ENCODE results near the gene CD40. TPM values are rescaled to one million over a fixed set of nuclear protein-coding genes. Genes with fewer than 3 reads are reported as not detected.
"Not testable (repeated sequence)": the region's sequence is repeated elsewhere in the genome, so short reads cannot be mapped to it uniquely, and the experiment has no call there.

Gene CD40
- total RNA-seq, 1 donor from 2014 or later = 3.8 TPM

GRCh38 chr20:46091622-46092535 lies 26.2 kb upstream of the CD40 start:
- intact Hi-C loops (cut with DNase I) = not testable (repeated sequence)

GRCh38 chr20:46093531-46093930 lies 24.6 kb upstream of the CD40 start:
- no peak for DNase-seq (ENCODE audit: low spot score)
- intact Hi-C loops (cut with DNase I) = no loop called here

More at GRCh38 chr20:46091622-46092535, 26.2 kb upstream of the CD40 start:
- DNase-seq (ENCODE audit: low spot score) = not testable (repeated sequence)

GRCh38 chr20:46099491-46100287 lies 18.4 kb upstream of the CD40 start:
- DNase-seq (ENCODE audit: low spot score) = no peak
- intact Hi-C loops (cut with DNase I) = no loop called here

- intact Hi-C loops (cut with DNase I); DNase-seq (ENCODE audit: low spot score): not testable (repeated sequence)
These were observed 17.7 kb upstream of the CD40 start for GRCh38 chr20:46100444-46100843.

- DNase-seq (ENCODE audit: low spot score) = no peak
- intact Hi-C loops (cut with DNase I) = no loop called here
These were observed 17.1 kb upstream of the CD40 start for GRCh38 chr20:46100988-46101387.

- intact Hi-C loops (cut with DNase I) = no loop called here
- DNase-seq (ENCODE audit: low spot score) = no peak
These were observed 16.2 kb upstream of the CD40 start for GRCh38 chr20:46101957-46102356.

- intact Hi-C loops (cut with DNase I) = no loop called here
- DNase-seq (ENCODE audit: low spot score) = no peak
These were observed 15.2 kb upstream of the CD40 start for GRCh38 chr20:46102940-46103339.

GRCh38 chr20:46104262-46104661 lies 13.9 kb upstream of the CD40 start:
- intact Hi-C loops (cut with DNase I) = no loop called here
- no peak for DNase-seq (ENCODE audit: low spot score)

GRCh38 chr20:46107061-46107460 lies 11.1 kb upstream of the CD40 start:
- intact Hi-C loops (cut with DNase I) = no loop called here

GRCh38 chr20:46108435-46108841 lies 9.7 kb upstream of the CD40 start:
- intact Hi-C loops (cut with DNase I) = no loop called here
- no peak for DNase-seq (ENCODE audit: low spot score)

More at GRCh38 chr20:46107061-46107460, 11.1 kb upstream of the CD40 start:
- no peak for DNase-seq (ENCODE audit: low spot score)

- DNase-seq (ENCODE audit: low spot score) = no peak
- intact Hi-C loops (cut with DNase I) = no loop called here
These were observed 9.1 kb upstream of the CD40 start for GRCh38 chr20:46108976-46109375.

- intact Hi-C loops (cut with DNase I) = no loop called here
- DNase-seq (ENCODE audit: low spot score) = no peak
These were observed 6.9 kb upstream of the CD40 start for GRCh38 chr20:46111028-46111835.

- intact Hi-C loops (cut with DNase I) = no loop called here
- no peak for DNase-seq (ENCODE audit: low spot score)
These were observed 6.3 kb upstream of the CD40 start for GRCh38 chr20:46111836-46112212.

- no peak for DNase-seq (ENCODE audit: low spot score)
- intact Hi-C loops (cut with DNase I) = no loop called here
These were observed 5.5 kb upstream of the CD40 start for GRCh38 chr20:46112430-46113112.

- intact Hi-C loops (cut with DNase I) = no loop called here
- no peak for DNase-seq (ENCODE audit: low spot score)
These were observed 5.0 kb upstream of the CD40 start for GRCh38 chr20:46113113-46113470.

GRCh38 chr20:46114449-46114848 lies 3.7 kb upstream of the CD40 start:
- no peak for DNase-seq (ENCODE audit: low spot score)
- intact Hi-C loops (cut with DNase I) = no loop called here

- DNase-seq (ENCODE audit: low spot score) = no peak
- intact Hi-C loops (cut with DNase I) = no loop called here
These were observed 437 bp downstream of the CD40 start for GRCh38 chr20:46118481-46119020.

GRCh38 chr20:46119028-46119546 lies 973 bp downstream of the CD40 start:
- DNase-seq (ENCODE audit: low spot score) = no peak
- intact Hi-C loops (cut with DNase I) = no loop called here

- no peak for DNase-seq (ENCODE audit: low spot score)
- intact Hi-C loops (cut with DNase I) = no loop called here
These were observed 1.4 kb downstream of the CD40 start for GRCh38 chr20:46119547-46119946.

All from cardiac septum (tissue), 1 donor.